Fibroblast of pulmonary artery (primary cell): ENCODE data around the gene RDH16.
A peak's percentile ranks its signal among the peaks of the same experiment; 100 is the strongest.
"Not testable (repeated sequence)": the region's sequence is repeated elsewhere in the genome, so short reads cannot be mapped to it uniquely, and the experiment has no call there.

ENCODE experiments used
- DNase-seq: peaks from one replicate; pipeline ENCODE4 v3.0.0-alpha.2; 2010; ENCODE audit warnings: low read depth
- H3K4me3 ChIP-seq: replicated peaks from 2 replicates; pipeline ENCODE4 v1.5.1; 2011; ENCODE audit warnings: low read depth, mild to moderate bottlenecking, control low read depth, low read length, moderate library complexity
- TF ChIP-seq, protein P1 (sequence below): IDR thresholded peaks from 2 replicates; pipeline ENCODE4 v1.5.1; 2011; ENCODE audit warnings: mild to moderate bottlenecking, control low read depth, low read length, inconsistent platforms; ENCODE audit errors: missing control alignments

The RDH16 gene

DNA sequence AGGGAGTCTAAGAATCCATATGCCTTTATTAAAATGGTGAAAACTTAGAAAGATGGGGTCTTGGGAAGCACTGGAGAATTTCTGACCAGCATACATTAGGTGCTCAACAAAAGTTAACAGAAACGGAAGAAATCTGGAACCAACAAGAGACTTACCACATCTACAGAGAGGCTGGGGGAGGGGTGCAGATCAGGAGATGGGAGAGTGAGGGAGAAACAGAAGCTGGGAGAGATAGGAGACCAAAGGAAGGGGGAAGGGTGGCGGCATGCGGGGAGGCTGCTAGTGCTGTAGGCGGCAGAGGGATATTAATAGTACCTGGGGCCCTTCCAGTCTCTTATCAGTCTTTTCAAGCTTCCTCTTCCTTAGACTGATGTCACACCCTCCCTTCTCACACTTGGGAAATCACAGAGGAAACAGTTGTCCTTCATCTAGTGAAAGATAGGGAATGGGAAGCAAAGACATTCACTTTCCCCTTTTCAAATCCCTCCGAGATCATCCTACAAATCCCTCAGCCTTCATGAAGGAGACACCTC lies 30.9 kb upstream of the RDH16 start:
- H3K4me3 ChIP-seq = no peak overlapping the region
- TF ChIP-seq, protein P1, sequence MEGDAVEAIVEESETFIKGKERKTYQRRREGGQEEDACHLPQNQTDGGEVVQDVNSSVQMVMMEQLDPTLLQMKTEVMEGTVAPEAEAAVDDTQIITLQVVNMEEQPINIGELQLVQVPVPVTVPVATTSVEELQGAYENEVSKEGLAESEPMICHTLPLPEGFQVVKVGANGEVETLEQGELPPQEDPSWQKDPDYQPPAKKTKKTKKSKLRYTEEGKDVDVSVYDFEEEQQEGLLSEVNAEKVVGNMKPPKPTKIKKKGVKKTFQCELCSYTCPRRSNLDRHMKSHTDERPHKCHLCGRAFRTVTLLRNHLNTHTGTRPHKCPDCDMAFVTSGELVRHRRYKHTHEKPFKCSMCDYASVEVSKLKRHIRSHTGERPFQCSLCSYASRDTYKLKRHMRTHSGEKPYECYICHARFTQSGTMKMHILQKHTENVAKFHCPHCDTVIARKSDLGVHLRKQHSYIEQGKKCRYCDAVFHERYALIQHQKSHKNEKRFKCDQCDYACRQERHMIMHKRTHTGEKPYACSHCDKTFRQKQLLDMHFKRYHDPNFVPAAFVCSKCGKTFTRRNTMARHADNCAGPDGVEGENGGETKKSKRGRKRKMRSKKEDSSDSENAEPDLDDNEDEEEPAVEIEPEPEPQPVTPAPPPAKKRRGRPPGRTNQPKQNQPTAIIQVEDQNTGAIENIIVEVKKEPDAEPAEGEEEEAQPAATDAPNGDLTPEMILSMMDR = no peak
- DNase-seq = peak; percentile 39

DNA sequence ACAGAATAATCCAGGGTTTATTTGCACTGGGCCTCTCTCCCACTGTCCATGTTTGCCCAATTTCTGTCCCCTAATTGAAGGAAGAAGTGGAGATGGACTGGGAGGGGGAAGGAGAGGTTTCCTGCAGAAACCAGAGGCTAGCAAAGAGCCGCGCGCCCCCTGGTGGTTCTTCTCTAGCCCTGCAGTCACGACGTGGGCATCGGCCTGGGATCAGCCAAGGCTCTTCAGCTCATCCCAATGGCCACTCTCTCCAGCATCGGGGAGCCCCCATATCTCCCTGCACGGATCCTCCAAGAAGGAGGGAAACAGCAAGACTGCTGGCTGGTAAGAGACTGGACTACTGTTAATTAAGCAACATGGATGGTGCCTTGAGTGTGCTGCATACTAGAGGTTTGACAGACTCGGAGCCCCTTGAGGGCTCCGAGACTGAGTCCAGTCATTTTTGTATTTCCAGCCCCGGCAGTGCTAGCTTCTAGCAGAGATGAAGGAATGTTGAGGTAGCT lies 30.2 kb upstream of the RDH16 start:
- DNase-seq = peak; percentile 82
- TF ChIP-seq, protein P1 = peak; percentile 93
- no peak overlapping the region for H3K4me3 ChIP-seq

DNA sequence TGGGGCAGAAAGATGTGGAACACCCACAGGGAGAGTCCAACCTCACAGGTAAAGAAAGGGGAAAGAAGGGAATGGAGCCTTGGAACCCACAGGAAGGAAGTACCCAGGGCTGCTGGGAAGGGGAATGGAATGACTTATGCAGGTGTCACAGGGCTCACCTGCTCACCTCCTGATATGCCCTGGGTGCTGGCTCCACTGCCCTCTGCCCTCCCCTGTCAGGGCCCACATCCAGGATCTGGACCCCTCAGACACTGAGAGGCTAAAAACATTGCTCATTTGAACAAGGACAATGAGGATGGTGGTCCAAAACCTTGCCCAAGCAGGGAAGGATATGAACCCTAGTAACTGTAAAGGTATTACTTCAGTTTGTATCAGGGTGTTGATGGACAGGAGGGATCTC lies 29.6 kb upstream of the RDH16 start:
- no peak overlapping the region for H3K4me3 ChIP-seq
- TF ChIP-seq, protein P1 = no peak

GRCh38 chr12:56985714-56986113 lies 28.3 kb upstream of the RDH16 start:
- not testable (repeated sequence) for H3K4me3 ChIP-seq, DNase-seq

More for the DNA sequence above, 29.6 kb upstream of the RDH16 start:
- DNase-seq = no peak

DNA sequence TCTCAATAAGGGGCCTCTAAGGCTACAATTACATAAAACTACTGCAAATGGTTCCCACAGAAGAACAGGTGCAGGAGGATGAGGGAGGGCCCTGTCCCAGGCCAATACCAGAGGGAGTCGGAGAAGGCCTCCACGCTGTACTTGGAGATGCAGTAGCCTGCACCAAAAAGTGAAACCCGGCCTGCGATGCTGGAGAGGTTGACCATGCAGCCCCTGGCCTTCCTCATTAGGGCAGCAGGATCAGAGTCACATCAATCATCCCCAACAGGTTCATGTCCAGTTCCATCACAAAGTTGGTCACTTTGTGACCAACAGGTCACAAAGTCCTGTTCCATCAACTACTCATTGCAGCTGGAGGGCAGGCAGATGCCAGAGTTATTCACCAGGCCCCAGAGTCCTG lies 26.0 kb upstream of the RDH16 start:
- TF ChIP-seq, protein P1 = no peak
- DNase-seq = no peak
- no peak overlapping the region for H3K4me3 ChIP-seq

DNA sequence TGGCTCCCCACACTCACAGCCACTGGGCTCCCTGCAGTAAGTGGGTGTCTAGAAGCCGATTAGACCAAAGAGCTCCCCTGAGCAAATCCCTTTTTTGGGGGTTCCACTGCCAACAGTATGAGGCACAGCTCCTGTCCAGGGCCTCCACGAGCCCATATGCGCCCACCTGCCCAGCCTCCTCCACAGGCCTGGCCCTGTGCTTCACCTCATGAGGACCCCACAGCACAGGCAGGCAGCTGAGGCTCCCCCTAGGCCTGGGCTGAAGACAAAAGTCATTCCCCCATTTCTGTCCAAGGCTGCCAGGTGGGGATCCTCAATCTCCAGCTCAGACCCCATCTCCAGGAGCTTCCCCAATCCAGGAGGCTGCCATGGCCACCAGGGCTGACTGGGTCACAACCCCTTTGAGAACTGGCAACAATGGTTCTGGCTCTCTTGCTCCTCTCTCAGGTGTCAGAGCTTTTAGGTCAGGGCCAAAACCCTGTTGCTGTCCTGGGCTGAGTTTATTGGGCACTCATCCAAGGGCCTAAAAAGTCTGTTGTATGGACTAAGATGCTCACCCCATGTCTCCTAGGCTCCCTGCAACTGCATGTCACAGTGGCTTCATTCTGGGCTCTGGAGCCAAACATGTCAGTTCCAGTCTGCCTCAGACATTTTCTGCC lies 25.3 kb upstream of the RDH16 start:
- not testable (repeated sequence) for H3K4me3 ChIP-seq, DNase-seq

GRCh38 chr12:56980941-56981530 lies 23.6 kb upstream of the RDH16 start:
- TF ChIP-seq, protein P1 = no peak
- H3K4me3 ChIP-seq = no peak overlapping the region
- no peak for DNase-seq

GRCh38 chr12:56980268-56980667 lies 22.9 kb upstream of the RDH16 start:
- TF ChIP-seq, protein P1 = no peak
- no peak for DNase-seq
- H3K4me3 ChIP-seq = no peak overlapping the region
